ENCODE measurements around the gene AKR1B15.

GRCh38 chr7:134565643-134566136 is 16.8 kb downstream of the AKR1B15 start:
- no peak for TF ChIP-seq POLR2A (IDR thresholded peaks at IDR 0.05)
- TF ChIP-seq, protein P1, sequence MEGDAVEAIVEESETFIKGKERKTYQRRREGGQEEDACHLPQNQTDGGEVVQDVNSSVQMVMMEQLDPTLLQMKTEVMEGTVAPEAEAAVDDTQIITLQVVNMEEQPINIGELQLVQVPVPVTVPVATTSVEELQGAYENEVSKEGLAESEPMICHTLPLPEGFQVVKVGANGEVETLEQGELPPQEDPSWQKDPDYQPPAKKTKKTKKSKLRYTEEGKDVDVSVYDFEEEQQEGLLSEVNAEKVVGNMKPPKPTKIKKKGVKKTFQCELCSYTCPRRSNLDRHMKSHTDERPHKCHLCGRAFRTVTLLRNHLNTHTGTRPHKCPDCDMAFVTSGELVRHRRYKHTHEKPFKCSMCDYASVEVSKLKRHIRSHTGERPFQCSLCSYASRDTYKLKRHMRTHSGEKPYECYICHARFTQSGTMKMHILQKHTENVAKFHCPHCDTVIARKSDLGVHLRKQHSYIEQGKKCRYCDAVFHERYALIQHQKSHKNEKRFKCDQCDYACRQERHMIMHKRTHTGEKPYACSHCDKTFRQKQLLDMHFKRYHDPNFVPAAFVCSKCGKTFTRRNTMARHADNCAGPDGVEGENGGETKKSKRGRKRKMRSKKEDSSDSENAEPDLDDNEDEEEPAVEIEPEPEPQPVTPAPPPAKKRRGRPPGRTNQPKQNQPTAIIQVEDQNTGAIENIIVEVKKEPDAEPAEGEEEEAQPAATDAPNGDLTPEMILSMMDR (IDR thresholded peaks at IDR 0.05) = no peak

Data from uterus (tissue), 2 donors.